H1 (cell line): ENCODE data around the gene PKN1. TPM values are rescaled to one million over a fixed set of nuclear protein-coding genes. Genes with fewer than 3 reads are reported as not detected.
"Not testable (repeated sequence)": the region's sequence is repeated elsewhere in the genome, so short reads cannot be mapped to it uniquely, and the experiment has no call there.

Experiments
- CTCF ChIA-PET: fragments of 300-600 bp; sonication (Branson Sonifier 250); formaldehyde crosslinking; loops from one replicate; lab custom pipeline; 2021; ENCODE audit not compliant: partially characterized antibody; lab: Charles Lee
- POLR2A ChIA-PET: fragments of 300-600 bp; sonication (Branson Sonifier 250); formaldehyde crosslinking; loops from one replicate; lab custom pipeline; 2021; ENCODE audit warnings: inconsistent platforms; ENCODE audit not compliant: partially characterized antibody; lab: Charles Lee
- DNase-seq, 2 experiments: peaks; one replicate each; pipeline versions ENCODE4 v3.0.0 to v3.0.0-alpha.2; 2010 to 2022; ENCODE audit warnings: low spot score in 2 of 2, low read depth in 1 of 2, mixed read lengths in 1 of 2
- FAIRE-seq: peaks from 2 replicates; lab custom pipeline; 2011; peaks lifted over from hg19 to GRCh38; lab: Jason Lieb, UNC
- H2AFZ ChIP-seq: 2 replicates; pipeline ENCODE4 v1.8.1; 2012; ENCODE audit warnings: low read length, inconsistent platforms
- H2AK5ac ChIP-seq: 2 replicates; pipeline ENCODE4 v1.6.1; 2013; ENCODE audit warnings: low read depth, low read length
- H2BK120ac ChIP-seq: replicated peaks from 2 replicates; pipeline ENCODE3; 2013; ENCODE audit warnings: low read depth, low read length, inconsistent platforms
- H2BK12ac ChIP-seq: 2 replicates; pipeline ENCODE4 v1.6.1; 2013; ENCODE audit warnings: low read depth, low read length
- H2BK15ac ChIP-seq: 2 replicates; pipeline ENCODE4 v1.6.1; 2013; ENCODE audit warnings: low read length
- H2BK20ac ChIP-seq: 2 replicates; pipeline ENCODE4 v1.6.1; 2013; ENCODE audit warnings: low read length
- H2BK5ac ChIP-seq: 2 replicates; pipeline ENCODE4 v1.6.1; 2013; ENCODE audit warnings: low read depth, low read length
- H3K14ac ChIP-seq: 2 replicates; pipeline ENCODE4 v1.6.1; 2013; ENCODE audit warnings: inconsistent platforms; ENCODE audit not compliant: insufficient read length
- H3K18ac ChIP-seq: 2 replicates; pipeline ENCODE4 v1.6.1; 2013; ENCODE audit warnings: low read length; ENCODE audit errors: extremely low read depth
- H3K23ac ChIP-seq: 2 replicates; pipeline ENCODE4 v1.6.1; 2013; ENCODE audit warnings: inconsistent platforms; ENCODE audit not compliant: insufficient read length
- H3K23me2 ChIP-seq: 2 replicates; pipeline ENCODE4 v1.6.1; 2013; ENCODE audit warnings: low read depth, low read length
- H3K27ac ChIP-seq: 2 replicates; pipeline ENCODE4 v1.6.1; 2011; ENCODE audit warnings: low read depth, low read length, inconsistent platforms
- H3K27me3 ChIP-seq, 4 experiments: replicated peaks in 1 of 4; 1 replicate in 1 of 4; 2 replicates in 3 of 4; pipeline versions ENCODE4 v1.6.1 to v1.8.1; 2011 to 2013; ENCODE audit warnings: low read length in 3 of 4, mild to moderate bottlenecking in 3 of 4, inconsistent platforms in 2 of 4, mixed read lengths in 2 of 4, moderate library complexity in 1 of 4; ENCODE audit not compliant: control insufficient read depth in 3 of 4, insufficient read depth in 3 of 4; ENCODE audit errors: extremely low read depth in 1 of 4
- H3K36me3 ChIP-seq, 4 experiments: 2 replicates each; pipeline versions ENCODE4 v1.6.1 to v1.8.1; 2011 to 2013; ENCODE audit warnings: mild to moderate bottlenecking in 4 of 4, low read length in 3 of 4, moderate library complexity in 2 of 4, control low read depth in 1 of 4, inconsistent platforms in 1 of 4; ENCODE audit not compliant: insufficient read depth in 4 of 4, control insufficient read depth in 2 of 4
- H3K4ac ChIP-seq: replicated peaks from 2 replicates; pipeline ENCODE3; 2013; ENCODE audit warnings: low read length, low read depth, mixed read lengths, inconsistent platforms; ENCODE audit not compliant: insufficient read length
- H3K4me1 ChIP-seq, 4 experiments: replicated peaks in 1 of 4; 1 replicate in 1 of 4; 2 replicates in 3 of 4; pipeline versions ENCODE4 v1.6.1 to v1.8.1; 2011 to 2013; ENCODE audit warnings: low read length in 3 of 4, inconsistent platforms in 2 of 4, mixed read lengths in 1 of 4; ENCODE audit not compliant: insufficient read depth in 4 of 4, control insufficient read depth in 3 of 4
- H3K4me2 ChIP-seq, 2 experiments: 2 replicates each; pipeline versions ENCODE4 v1.6.1 to v1.8.1; 2011 to 2013; ENCODE audit warnings: low read depth in 2 of 2, low read length in 2 of 2, control low read depth in 1 of 2, inconsistent platforms in 1 of 2, mild to moderate bottlenecking in 1 of 2; ENCODE audit not compliant: insufficient read depth in 1 of 2
- H3K4me3 ChIP-seq, 4 experiments: fragments of 200-600, 300-600 bp in 1 of 4; sonication (generic), shearing (Covaris generic), sonication (Bioruptor Twin) in 1 of 4; 2 replicates each; pipeline versions ENCODE4 v1.5.1 to v1.8.1; 2011 to 2016; ENCODE audit warnings: low read length in 4 of 4, low read depth in 3 of 4, control low read depth in 2 of 4, inconsistent platforms in 2 of 4, mild to moderate bottlenecking in 2 of 4, mixed read lengths in 1 of 4, moderate library complexity in 1 of 4; ENCODE audit not compliant: insufficient read depth in 2 of 4; ENCODE audit errors: extremely low read depth in 1 of 4
- H3K56ac ChIP-seq: replicated peaks from 2 replicates; pipeline ENCODE3; 2013; ENCODE audit warnings: low read depth, mild to moderate bottlenecking, mixed read lengths, low read length, inconsistent platforms; ENCODE audit not compliant: insufficient read length
- H3K79me1 ChIP-seq: 2 replicates; pipeline ENCODE4 v1.6.1; 2013; ENCODE audit warnings: low read depth, low read length, control low read depth
- H3K79me2 ChIP-seq, 2 experiments: 2 replicates each; pipeline versions ENCODE4 v1.6.1 to v1.8.1; 2012 to 2013; ENCODE audit warnings: low read length in 2 of 2, mild to moderate bottlenecking in 2 of 2, inconsistent platforms in 1 of 2; ENCODE audit not compliant: insufficient read depth in 2 of 2, control insufficient read depth in 1 of 2
- H3K9ac ChIP-seq, 4 experiments: replicated peaks in 1 of 4; 1 replicate in 1 of 4; 2 replicates in 3 of 4; pipeline versions ENCODE4 v1.6.1 to v1.8.1; 2011 to 2013; ENCODE audit warnings: low read depth in 3 of 4, low read length in 3 of 4, control low read depth in 2 of 4, mild to moderate bottlenecking in 2 of 4, moderate library complexity in 2 of 4, inconsistent platforms in 1 of 4; ENCODE audit errors: extremely low read depth in 1 of 4
- H3K9me3 ChIP-seq, 2 experiments: 2 replicates each; pipeline versions ENCODE4 v1.6.1 to v1.8.1; 2012 to 2013; ENCODE audit warnings: mild to moderate bottlenecking in 2 of 2, moderate library complexity in 2 of 2, control low read depth in 1 of 2, inconsistent platforms in 1 of 2, low read depth in 1 of 2, low read length in 1 of 2, mixed read lengths in 1 of 2; ENCODE audit not compliant: insufficient read depth in 2 of 2
- H4K20me1 ChIP-seq, 2 experiments: replicated peaks in 1 of 2; 2 replicates each; pipeline versions ENCODE3 to v1.8.1; 2011 to 2013; ENCODE audit warnings: inconsistent platforms in 2 of 2, low read length in 2 of 2, mild to moderate bottlenecking in 1 of 2; ENCODE audit not compliant: insufficient read depth in 2 of 2, control insufficient read depth in 1 of 2
- H4K5ac ChIP-seq: 2 replicates; pipeline ENCODE4 v1.6.1; 2013; ENCODE audit warnings: low read length, low read depth, mixed read lengths, inconsistent platforms; ENCODE audit not compliant: insufficient read length
- H4K8ac ChIP-seq: 2 replicates; pipeline ENCODE4 v1.8.0; 2013; ENCODE audit warnings: mild to moderate bottlenecking, moderate library complexity, low read length, inconsistent platforms; ENCODE audit not compliant: insufficient read depth; ENCODE audit errors: extremely low read depth
- H4K91ac ChIP-seq: replicated peaks from 2 replicates; pipeline ENCODE3; 2013; ENCODE audit warnings: low read length, mixed read lengths, inconsistent platforms; ENCODE audit not compliant: insufficient read length
- WGBS, 2 experiments: shearing (Covaris generic) in 1 of 2; methylation state at CpG; one replicate each; pipeline versions ENCODE4 v1.1.6 to v1.1.7; 2013 to 2015; ENCODE audit warnings: low lambda C conversion rate in 2 of 2, mixed read lengths in 2 of 2, inconsistent platforms in 1 of 2, low coverage in 1 of 2, missing lambda C conversion rate in 1 of 2; ENCODE audit not compliant: insufficient replicate concordance in 2 of 2, insufficient coverage in 1 of 2, insufficient read length in 1 of 2; ENCODE audit errors: extremely low coverage in 1 of 2, missing lambda C conversion rate in 1 of 2; 5-methylcytosine and 5-hydroxymethylcytosine counted together
- polyA plus RNA-seq, 7 experiments: library from polyadenylated mRNA; depleted of rRNA in 3 of 7; stranded (reverse) in 5 of 7; unstranded in 2 of 7; fragments of >200 nt in 5 of 7; fragments of 200-250 nt in 2 of 7; gene quantifications; 1 replicate in 5 of 7; 2 replicates in 1 of 7; 4 replicates in 1 of 7; pipeline versions ENCODE4 v1.2.1 to v1.2.3, GENCODE V29; 2011 to 2013; ENCODE audit warnings: missing spikeins in 2 of 7, mixed read lengths in 2 of 7
- total RNA-seq: library from RNA; stranded (reverse); fragmentation: NEBNext Ultra II Directional; extraction: Animal tissue kit (Norgen Biotek cat#: 25700); gene quantifications from 2 replicates; pipeline ENCODE4 v1.2.1, GENCODE V29; 2021

Gene PKN1
- total and polyA plus RNA-seq, 2 of the 8 experiments (the other 6 are each of a cell fraction or from before 2014, with no cell fraction given), result 65.2 to 162 TPM

DNA sequence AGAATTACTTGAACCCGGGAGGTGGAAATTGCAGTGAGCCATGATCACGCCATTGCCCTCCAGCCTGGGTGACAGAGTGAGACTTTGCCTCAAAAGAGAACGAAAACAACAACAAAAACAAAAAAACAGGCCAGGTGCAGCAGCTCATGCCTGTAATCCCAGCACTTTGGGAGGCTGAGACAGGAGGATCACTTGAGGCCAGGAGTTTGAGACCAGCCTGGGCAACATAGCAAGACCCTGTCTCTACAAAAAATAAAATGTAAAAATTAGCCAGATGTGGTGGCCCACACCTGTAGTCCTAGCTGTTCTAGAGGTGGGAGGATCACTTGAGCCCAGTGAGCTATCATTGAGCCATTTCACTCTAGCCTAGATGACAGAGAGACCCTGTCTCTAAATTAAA is 19.2 kb downstream of the PKN1 start:
- H3K27ac ChIP-seq, H2BK15ac ChIP-seq, H3K9ac ChIP-seq, H3K18ac ChIP-seq, H2AFZ ChIP-seq, H4K5ac ChIP-seq, H3K23ac ChIP-seq, H2BK20ac ChIP-seq, H3K9me3 ChIP-seq, H3K23me2 ChIP-seq, FAIRE-seq, H3K4me1 ChIP-seq, H3K79me1 ChIP-seq, H2AK5ac ChIP-seq, H4K8ac ChIP-seq, H4K91ac ChIP-seq, H3K4ac ChIP-seq, H3K4me3 ChIP-seq, H2BK120ac ChIP-seq, H3K27me3 ChIP-seq, H4K20me1 ChIP-seq, H3K14ac ChIP-seq, DNase-seq, H3K79me2 ChIP-seq, H3K56ac ChIP-seq, H2BK12ac ChIP-seq, H3K4me2 ChIP-seq, H2BK5ac ChIP-seq: not testable (repeated sequence)
- ChIA-PET POLR2A (interaction anchor here (2.7 kb wide), 1 partner anchor 20 kb away, joined by 10 read pairs; no protein-coding TSS in a partner anchor), CTCF (interaction anchor here (1.1 kb wide), 1 partner anchor 20 kb away, joined by 3 read pairs; no protein-coding TSS in a partner anchor)
- peaks cover 3 to 31% (median 13%) of the 10 kb centered on the region in 4 experiments; a peak in 6 of 8 replicates for H3K36me3 ChIP-seq
- 93% methylated on average over 3 of the region's 3 CpGs; no CpG with 5 or more reads in 1 of the 2 experiments for WGBS, 2 experiments
